Fibroblast of upper back skin (primary cell): Measurements from ENCODE around the gene SEC61A1.

Source experiments
- DNase-seq: peaks from one replicate; pipeline ENCODE4 v3.0.0-alpha.2; 2013

Gene SEC61A1

GRCh38 chr3:128060473-128061381 is 8.5 kb downstream of the SEC61A1 start:
- DNase-seq = peak; percentile 95

GRCh38 chr3:128062033-128062745 is 10.0 kb downstream of the SEC61A1 start:
- no peak for DNase-seq

DNA sequence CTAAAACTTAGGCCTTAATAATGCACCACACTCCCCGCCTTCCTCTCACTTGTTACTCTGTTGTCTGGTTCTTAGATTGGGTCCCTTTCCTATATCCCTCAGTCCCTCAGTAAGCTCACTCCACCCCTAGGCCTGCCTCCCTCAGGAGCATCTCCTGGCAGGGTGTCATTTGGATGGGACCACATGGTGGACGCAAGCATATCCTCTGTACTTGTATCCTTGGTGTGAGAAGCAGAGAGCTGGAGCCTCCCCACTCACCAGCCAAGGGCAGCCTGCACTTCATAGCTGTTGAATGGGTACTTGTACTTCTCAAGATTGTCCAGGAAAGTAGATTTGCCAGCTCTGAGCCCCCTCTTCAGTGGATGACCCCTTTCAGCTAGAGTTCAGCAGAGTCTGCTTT is 11.6 kb downstream of the SEC61A1 start:
- DNase-seq = no peak

DNA sequence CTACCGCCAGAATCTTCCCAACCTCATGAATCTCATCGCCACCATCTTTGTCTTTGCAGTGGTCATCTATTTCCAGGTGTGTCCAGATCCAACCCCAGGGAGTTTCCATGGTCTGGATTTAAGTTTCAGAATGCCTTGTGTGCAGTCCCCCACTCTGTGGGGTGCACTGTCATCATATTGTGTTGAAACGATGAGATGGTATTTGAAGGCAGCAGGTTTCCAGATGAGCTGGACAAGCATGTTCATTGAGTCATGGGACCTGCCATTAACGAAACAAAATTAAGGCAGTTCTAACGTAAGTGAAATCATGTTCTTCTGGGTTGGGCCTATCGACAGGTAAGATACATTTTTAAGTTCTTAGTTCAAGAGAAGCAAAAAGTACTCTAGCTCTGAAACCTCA is 12.7 kb downstream of the SEC61A1 start:
- DNase-seq = no peak

DNA sequence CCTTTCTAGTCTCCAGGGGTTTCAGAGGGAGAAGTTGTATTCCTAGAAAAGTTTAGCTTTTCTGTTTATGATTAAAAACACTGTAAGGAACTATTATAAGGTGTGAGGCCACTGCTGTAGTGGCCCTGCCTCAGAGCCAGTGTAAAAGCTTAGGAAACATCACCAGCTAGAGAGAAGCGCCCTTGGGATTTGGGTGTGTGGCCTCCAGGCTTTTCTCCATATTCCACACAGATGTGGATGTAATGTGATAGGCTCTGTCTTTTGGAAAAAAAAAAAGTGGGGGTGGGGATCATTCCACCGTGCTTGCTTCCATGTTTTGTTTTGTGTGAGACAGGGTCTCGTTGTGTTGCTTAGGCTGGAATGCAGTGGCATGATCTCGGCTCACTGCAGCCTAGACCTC is 13.9 kb downstream of the SEC61A1 start:
- peak; percentile 41 for DNase-seq

DNA sequence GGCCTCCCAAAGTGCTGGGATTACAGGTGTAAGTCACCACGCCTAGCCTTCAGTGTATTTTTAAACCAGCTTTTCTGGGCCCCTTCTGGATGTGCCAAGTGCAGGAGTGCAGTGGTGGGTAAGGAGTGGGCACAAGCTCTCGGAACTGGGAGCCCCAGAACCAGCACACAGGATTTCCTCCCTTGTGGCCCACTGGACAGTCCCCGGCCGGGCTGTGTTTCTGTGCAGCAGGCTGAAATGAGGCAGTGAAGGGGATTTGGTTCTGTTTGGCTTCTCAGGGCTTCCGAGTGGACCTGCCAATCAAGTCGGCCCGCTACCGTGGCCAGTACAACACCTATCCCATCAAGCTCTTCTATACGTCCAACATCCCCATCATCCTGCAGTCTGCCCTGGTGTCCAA is 14.4 kb downstream of the SEC61A1 start:
- no peak for DNase-seq

GRCh38 chr3:128067489-128067888 is 15.3 kb downstream of the SEC61A1 start:
- DNase-seq = peak; percentile 57

DNA sequence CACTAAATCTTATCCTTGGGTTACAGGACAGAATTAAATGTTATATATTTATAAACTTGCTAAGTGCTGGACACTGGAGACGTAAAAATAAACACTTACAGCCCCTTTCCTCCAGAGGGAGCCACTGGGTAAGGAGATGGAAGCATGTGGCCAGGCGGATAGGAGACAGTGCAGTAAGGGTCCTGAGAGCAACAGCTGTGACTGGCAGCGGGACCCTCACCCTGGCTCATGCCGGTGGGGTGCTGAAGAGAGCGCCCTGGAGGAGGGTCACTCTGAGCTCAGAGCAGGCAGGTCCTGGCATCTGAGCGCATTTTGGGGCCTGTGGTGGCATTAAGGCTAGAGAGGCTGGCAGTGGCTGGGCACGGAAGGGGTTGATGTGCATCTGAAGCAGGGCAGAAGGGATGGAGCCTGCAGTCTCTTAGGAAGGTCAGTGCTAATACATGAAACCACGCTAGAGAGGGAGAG is 16.0 kb downstream of the SEC61A1 start:
- peak; percentile 52 for DNase-seq

- no peak for DNase-seq
Observed at GRCh38 chr3:128069271-128069670, 17.0 kb downstream of the SEC61A1 start.

- no peak for DNase-seq
Observed at GRCh38 chr3:128070898-128071591, 18.8 kb downstream of the SEC61A1 start.

DNA sequence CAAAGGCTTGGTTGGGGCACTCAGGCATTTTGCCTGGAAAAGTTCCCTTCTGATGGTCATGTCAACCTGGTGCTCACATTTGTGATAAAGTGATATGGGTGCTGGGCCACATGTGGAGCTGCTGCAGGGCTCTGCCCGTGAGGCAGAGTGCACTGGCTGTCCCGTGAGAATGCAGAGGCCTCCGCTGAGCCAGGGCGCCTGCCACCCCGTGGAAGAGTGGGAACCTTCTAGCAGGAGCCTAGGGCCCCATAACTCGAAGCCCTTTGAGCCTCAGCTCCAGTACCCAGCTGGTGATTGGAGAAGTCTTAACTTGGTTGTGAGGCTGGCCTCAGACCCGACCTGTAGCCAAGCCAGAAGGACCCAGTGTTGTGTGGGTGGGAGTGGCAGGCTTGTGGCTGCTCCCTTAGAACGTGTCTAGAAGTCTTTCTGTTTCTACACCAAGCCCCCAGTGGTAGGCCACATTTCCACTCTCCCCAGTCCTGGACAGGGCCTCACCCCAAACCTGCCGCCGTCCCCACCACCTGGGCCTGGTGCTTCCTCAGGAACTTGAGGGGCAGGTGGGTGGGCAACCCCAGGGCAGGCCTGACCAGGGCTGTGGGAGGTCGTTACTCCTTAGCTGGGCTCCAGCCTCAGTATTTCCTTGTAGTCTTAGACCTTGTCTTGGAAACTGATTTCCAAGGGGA is 19.7 kb downstream of the SEC61A1 start:
- no peak for DNase-seq

GRCh38 chr3:128072454-128073184 is 20.4 kb downstream of the SEC61A1 start:
- no peak for DNase-seq

DNA sequence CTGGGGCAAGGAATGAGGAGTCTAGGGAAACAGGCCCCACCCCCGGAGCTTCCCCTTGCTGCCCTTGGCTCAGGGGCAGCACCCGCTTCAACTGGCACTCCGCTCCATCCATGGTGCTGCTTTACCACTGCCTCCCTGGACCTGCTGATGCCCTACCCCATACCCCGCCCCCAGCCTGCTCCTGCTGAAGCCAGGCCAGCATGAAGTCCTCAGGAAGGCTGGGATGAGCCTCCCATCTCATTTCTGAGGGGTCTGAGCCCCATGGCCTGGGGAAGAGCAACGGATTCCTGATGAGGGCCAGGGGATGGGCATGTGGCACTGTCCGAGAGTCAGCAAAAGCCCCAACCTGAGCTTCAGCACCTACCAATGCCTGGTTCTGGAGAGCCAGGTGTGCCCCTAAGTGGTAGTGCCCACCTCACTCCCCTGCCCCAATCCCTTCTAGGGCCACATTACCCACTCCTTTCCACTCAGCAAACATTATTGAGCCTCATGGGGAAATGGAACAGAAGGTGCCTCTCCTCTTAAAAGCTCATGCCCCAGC is 21.0 kb downstream of the SEC61A1 start:
- DNase-seq = no peak

DNA sequence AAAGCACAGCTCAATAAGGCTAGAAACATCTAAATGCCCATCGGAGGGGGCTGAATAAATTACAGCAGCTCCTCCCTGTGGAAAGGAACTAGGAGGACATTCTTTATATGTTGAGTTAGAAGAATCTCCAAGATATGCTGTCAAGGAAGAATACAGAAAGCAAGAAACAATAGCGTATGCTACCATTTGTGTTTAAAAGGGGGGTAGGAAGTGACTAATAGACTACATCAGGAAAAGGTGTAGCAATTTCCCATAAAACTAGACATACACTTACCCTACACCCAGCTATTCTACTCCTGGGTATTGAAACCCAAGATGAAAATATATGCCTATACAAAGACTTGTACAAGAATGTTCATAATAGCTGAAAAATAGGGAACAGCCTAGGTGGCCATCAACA is 21.6 kb downstream of the SEC61A1 start:
- DNase-seq = no peak

DNA sequence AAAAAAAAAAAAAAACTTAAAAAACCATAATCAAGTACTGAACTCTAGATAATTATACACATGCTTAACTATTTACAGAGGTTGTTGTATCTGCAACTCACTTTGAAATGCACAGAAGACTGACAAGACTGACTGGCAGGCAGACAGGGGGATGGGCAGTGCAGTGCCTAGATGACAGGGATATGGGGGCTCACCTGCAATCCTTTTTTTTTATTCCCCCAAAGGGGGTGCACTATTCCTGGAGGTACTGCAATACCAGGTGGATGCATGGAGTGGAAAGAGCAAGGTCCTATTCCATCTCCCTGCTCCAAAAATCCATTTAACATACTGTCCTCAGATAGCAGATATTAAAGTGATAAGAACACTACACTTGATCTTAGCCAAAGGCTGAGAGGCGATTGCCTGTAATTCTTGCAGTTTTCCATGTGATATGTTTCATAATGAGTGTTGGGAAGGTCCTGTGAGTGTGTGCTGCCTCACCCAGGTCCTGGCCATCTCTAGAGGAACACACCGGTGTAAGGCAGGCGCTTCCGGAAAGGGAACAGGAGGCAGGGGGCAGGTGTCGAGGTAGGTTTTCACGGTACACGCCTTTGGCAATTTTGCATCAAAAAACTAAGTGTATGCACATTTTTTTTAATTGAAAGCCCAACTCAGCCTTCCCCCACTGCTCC is 22.7 kb downstream of the SEC61A1 start:
- DNase-seq = no peak

DNA sequence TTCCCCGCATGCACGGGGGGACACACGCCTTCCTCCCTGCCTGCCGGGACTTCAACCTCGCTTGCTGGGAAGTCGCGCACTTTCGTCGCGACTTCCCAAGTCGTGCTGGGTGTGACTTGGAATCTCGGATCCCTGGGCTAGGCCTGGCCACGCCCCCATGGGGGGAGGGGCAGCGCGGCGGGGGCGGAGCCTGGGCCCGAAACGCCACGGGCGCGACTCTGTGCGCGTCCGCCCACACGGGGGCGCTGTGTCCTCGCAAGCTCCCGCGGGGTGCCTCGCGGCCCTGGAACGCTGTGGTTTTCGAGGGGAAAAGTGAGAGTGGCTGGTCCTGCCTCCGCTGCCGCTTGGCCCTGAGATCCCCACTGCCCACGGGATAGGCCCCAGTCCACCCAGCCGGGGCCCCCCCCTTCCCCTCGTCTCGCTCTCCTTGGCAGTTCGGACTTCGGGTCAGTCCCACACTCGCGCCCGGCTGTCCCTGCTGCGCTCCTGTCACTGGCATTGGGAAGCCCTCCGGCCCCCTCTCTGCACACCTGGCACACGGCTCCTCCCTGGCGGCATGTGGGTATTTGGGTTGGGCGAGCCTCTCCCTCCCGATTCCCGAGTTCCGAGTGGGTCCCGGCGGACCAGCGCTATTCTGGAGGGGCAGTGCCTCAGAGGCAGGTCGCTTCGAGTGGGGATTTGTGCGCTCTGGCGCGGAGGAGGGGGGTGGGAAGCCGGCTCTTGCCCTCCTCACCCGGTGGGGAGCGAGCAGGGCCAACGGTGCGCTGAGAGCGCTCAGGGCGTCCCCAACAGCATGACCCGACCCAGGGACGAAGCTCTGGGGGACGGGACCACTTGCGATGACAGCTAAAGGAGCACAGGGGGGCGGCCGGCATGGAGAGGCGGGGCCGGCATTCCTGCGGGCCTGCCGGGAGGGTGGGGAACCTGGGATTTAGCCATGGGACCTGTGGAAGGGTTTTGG is 23.6 kb downstream of the SEC61A1 start:
- DNase-seq = peak; percentile 83

DNA sequence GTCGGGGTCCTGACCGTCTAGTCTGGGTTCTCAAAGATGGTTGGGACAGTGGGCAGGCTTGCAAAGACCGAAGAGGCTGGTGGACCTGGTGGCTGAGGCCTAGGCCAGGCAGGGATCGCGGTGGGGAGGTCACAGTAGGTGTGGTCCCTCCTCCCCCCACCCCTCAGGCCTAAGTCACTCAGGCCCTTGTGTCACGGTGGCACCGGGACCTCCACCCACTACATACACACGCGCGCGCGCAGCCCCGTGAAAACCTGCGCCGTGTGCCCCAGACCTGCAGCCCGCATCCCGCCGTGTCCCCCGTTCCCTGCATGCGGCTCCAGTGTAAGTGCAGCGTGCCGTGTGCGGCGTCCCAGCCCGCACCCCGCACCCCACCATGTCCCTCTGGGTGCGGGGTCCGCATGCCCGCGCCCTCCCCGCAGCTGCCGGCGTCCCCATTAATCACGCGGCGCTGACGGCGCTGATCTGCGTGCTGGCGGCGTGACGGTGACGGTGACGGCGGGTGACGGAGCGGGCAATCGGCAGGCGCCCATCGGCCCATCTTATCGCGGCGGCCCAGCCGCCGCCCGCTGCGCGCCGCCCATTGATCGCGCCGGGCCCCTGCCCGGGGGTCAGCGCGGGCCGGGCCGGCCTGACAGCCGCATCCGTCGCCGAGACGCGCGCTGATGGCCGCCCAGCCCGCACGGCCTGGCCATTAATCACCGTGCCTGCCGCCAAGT is 24.4 kb downstream of the SEC61A1 start:
- no peak for DNase-seq

GRCh38 chr3:128077202-128077624 is 25.0 kb downstream of the SEC61A1 start:
- no peak for DNase-seq

GRCh38 chr3:128077665-128078064 is 25.4 kb downstream of the SEC61A1 start:
- no peak for DNase-seq
